SJSA1 (cell line): ENCODE measurements around the gene ZFP36L2. TPM values are rescaled to one million over a fixed set of nuclear protein-coding genes. Genes with fewer than 3 reads are reported as not detected.
A peak's percentile ranks its signal among the peaks of the same experiment; 100 is the strongest.

Experiments used
- DNase-seq, 2 experiments: peaks; one replicate each; pipeline ENCODE4 v3.0.0-alpha.2; 2015 to 2020; ENCODE audit warnings: low spot score in 2 of 2, low read depth in 1 of 2
- H3K27ac ChIP-seq: fragments of 250-450 bp; sonication (Bioruptor Pico); 2 replicates; pipeline ENCODE4 v1.5.1; 2020; ENCODE audit warnings: mild to moderate bottlenecking, moderate library complexity
- H3K27me3 ChIP-seq: fragments of 250-450 bp; sonication (Bioruptor Pico); replicated peaks from 2 replicates; pipeline ENCODE4 v1.5.1; 2020; ENCODE audit warnings: mild to moderate bottlenecking, moderate library complexity
- H3K36me3 ChIP-seq: fragments of 250-450 bp; sonication (Bioruptor Pico); 2 replicates; pipeline ENCODE4 v1.5.1; 2020; ENCODE audit warnings: mild to moderate bottlenecking
- H3K4me1 ChIP-seq: fragments of 250-450 bp; sonication (Bioruptor Pico); replicated peaks from 2 replicates; pipeline ENCODE4 v1.6.1; 2021; ENCODE audit warnings: mild to moderate bottlenecking
- H3K4me3 ChIP-seq: fragments of 250-450 bp; sonication (Bioruptor Pico); 2 replicates; pipeline ENCODE4 v1.5.1; 2020; ENCODE audit warnings: mild to moderate bottlenecking
- H3K9me3 ChIP-seq: fragments of 250-450 bp; sonication (Bioruptor Pico); replicated peaks from 2 replicates; pipeline ENCODE4 v1.5.1; 2020; ENCODE audit warnings: mild to moderate bottlenecking
- total RNA-seq: library from RNA; depleted of rRNA; stranded (reverse); fragments of >200 nt; shearing (Covaris generic); gene quantifications from 2 replicates; pipeline ENCODE4 v1.2.3, GENCODE V29; 2014

Gene ZFP36L2
- total RNA-seq, 1 experiment from 2014 or later: 4.0 TPM

- Histone ChIP-seq H3K27ac (no peak overlapping the region), H3K9me3 (no peaks in the 10 kb centered on the region), H3K4me1 (peaks cover 14% of the 10 kb centered on the region), H3K27me3 (no peaks in the 10 kb centered on the region), H3K4me3 (no peak overlapping the region), H3K36me3 (no peaks in the 10 kb centered on the region)
- no peak for DNase-seq
These were observed 36.5 kb upstream of the ZFP36L2 start for GRCh38 chr2:43262951-43263350.

DNA sequence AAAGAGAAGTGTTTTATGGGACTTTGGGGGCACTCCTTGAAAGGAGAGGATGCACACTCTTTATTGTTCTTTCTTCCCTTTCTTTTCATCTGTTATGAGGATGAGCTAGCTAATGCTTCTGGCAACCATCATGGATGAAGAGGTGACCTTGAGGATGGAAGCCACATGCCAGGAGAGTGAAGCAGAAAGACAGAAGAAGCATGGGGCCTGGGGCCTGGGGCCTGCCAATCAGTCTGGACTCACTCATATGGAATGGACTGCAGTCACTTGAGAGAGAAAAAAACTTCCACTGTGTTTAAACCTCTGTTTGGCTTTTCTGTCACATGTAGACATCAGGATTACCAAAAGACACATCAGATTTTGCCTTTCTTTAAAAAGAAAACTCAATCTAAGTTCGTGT lies 35.8 kb upstream of the ZFP36L2 start:
- H3K27me3 ChIP-seq: no peaks in the 10 kb centered on the region
- H3K4me3 ChIP-seq: no peak overlapping the region
- DNase-seq: no peak
- H3K9me3 ChIP-seq: no peaks in the 10 kb centered on the region
- H3K36me3 ChIP-seq: no peaks in the 10 kb centered on the region
- peaks cover 14% of the 10 kb centered on the region for H3K4me1 ChIP-seq
- H3K27ac ChIP-seq: no peak overlapping the region

GRCh38 chr2:43259512-43259911 lies 33.1 kb upstream of the ZFP36L2 start:
- no peaks in the 10 kb centered on the region for H3K36me3 ChIP-seq
- no peaks in the 10 kb centered on the region for H3K9me3 ChIP-seq
- H3K27me3 ChIP-seq: no peaks in the 10 kb centered on the region
- DNase-seq: no peak
- peaks cover 15% of the 10 kb centered on the region for H3K4me1 ChIP-seq
- H3K4me3 ChIP-seq: no peak overlapping the region
- no peak overlapping the region for H3K27ac ChIP-seq

DNA sequence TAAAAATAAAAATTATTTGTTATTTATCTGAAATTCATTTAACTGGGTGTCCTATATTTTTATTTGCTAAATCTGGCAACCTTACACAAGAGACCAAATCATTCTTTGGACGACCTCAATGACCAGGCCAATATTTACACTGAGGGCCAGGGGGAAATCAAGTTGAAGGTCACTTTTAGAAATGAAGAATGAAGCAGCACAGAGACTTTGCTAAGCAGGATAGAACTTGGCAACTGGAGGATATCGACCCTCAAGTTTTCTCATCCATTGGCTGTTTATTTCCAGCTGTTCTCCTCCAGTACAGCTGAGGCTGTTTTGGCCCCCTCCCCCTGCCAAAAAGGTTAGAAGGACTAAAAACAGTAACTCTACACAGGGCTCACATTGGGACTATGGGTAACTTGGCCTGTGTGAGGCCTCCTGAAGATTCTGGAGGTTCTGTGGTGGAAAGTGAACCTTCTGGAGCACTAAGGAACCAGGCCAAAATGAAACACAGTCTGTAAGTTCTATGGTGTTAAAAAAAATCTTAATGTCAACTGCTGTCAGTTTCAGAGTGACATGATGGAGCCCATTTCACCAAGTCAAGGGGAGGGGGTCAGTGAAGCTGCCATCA lies 32.2 kb upstream of the ZFP36L2 start:
- Histone ChIP-seq H3K9me3 (no peaks in the 10 kb centered on the region), H3K4me3 (no peak overlapping the region), H3K36me3 (no peaks in the 10 kb centered on the region), H3K4me1 (peaks cover 17% of the 10 kb centered on the region), H3K27me3 (no peaks in the 10 kb centered on the region), H3K27ac (no peak overlapping the region)
- DNase-seq: no peak

DNA sequence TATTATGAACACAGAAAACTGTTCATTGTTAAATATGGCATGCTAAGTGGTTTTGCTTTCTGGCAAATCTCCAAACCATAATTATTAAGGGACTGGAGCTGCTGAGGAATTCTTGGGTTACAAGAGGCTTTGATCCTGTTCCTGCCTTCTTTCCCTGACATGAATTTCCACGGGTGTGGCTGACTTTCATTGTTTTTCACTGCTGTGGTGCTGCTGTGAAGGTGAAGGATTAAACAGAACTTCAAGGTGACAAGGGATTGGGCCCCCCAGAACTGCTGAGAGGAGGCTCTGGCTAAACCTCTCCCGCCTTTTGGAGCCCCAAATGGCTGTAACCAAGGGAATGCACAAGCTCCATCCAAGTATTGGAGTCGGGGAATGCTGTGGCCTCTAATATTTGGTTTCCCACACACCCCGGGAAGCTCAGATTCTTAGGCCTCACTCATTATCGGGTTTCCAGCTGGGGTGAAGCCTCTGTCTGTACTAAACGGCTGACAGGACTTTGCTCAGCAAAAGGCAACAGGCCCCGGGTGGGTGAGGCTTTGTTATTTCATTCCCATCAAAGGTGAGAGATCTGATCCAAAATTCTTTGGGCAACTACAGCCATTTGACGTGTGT lies 29.0 kb upstream of the ZFP36L2 start:
- Histone ChIP-seq H3K4me1 (peaks cover 31% of the 10 kb centered on the region), H3K4me3 (no peak overlapping the region), H3K36me3 (no peaks in the 10 kb centered on the region), H3K9me3 (no peaks in the 10 kb centered on the region), H3K27ac (peak overlapping the region; percentile 17; the same call in 1 of the 2 replicates), H3K27me3 (no peaks in the 10 kb centered on the region)
- DNase-seq: peak in 1 of 2 experiments; percentile 63

DNA sequence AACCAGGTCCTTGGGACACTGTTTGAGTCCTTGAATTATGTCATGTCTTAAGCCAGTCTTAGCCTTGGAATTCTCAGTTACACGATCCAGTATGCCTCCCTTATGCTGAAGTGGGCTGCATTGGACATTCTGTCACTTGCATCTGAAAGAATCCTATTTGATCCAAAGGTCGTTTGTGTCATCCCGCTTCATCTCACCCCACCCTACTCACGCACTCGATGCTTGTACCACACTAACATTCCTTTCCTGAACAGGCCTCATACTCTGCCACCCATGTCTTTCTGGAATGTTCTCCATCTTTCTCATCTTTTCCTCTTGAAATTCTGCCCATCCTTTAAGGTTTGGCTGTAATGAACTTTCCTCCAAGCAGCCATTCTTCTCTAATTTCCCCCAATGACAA lies 27.9 kb upstream of the ZFP36L2 start:
- Histone ChIP-seq H3K27me3 (no peaks in the 10 kb centered on the region), H3K9me3 (no peaks in the 10 kb centered on the region), H3K36me3 (no peaks in the 10 kb centered on the region), H3K4me1 (peaks cover 31% of the 10 kb centered on the region), H3K27ac (no peak overlapping the region), H3K4me3 (no peak overlapping the region)
- DNase-seq: no peak

DNA sequence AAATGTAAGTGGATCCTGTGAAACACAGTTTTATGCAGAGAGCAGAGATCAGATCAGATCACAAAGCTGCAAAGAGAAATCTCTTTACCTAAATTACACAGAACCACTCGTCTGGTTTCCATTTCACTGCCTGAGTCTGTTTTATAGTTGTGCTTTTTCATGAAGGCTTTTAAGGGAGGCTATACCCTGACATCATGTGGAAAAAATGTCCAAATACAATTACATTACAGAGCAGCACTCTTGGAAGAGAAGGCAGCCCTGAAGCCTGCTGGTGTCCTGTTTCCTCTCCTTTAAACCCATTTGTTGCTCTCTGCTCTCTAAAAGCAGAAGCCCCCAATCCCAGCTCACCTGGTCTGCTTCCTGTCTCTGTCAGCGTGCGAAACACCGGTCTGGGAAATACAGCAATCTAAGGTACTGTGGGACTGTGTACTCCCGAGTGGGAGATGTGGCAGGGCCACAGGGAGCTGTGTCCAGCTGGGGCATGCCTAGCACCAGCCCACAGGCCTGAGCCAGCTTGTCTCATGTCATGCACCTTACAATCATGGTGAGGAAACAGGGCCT lies 24.8 kb upstream of the ZFP36L2 start:
- Histone ChIP-seq H3K9me3 (no peaks in the 10 kb centered on the region), H3K27me3 (no peaks in the 10 kb centered on the region), H3K4me1 (peaks cover 31% of the 10 kb centered on the region), H3K4me3 (no peak overlapping the region), H3K36me3 (no peaks in the 10 kb centered on the region), H3K27ac (peak overlapping the region; percentile 24; the same call in 1 of the 2 replicates)
- peak in 1 of 2 experiments; percentile 59 for DNase-seq

GRCh38 chr2:43250015-43250414 lies 23.6 kb upstream of the ZFP36L2 start:
- Histone ChIP-seq H3K4me3 (no peak overlapping the region), H3K9me3 (no peaks in the 10 kb centered on the region), H3K4me1 (peaks cover 21% of the 10 kb centered on the region), H3K27me3 (no peaks in the 10 kb centered on the region), H3K27ac (no peak overlapping the region), H3K36me3 (no peaks in the 10 kb centered on the region)
- DNase-seq: no peak

DNA sequence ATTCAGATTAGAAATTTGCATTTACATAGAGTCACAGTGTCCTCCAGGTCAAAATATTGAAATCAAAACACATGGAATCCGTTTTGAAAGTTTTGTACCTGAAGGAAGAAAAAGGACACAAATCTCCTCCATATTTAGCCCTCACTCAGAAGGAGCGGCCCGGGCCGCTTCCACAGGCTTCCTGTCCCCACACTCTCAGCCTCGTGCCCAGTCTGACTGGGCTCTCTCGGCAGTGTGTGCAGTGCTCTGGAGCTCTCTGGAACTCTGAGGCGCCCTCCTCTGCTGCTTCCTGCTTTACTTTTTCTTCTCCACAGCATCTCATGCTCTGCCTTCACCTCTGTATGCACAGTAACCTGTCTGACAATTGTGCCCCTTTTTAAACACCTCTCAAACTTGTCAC lies 22.2 kb upstream of the ZFP36L2 start:
- Histone ChIP-seq H3K27ac (no peak overlapping the region), H3K9me3 (no peaks in the 10 kb centered on the region), H3K36me3 (0 out of 2 replicates have a peak, but pooled peaks cover 8% of the 10 kb centered on the region), H3K4me1 (peaks cover 15% of the 10 kb centered on the region), H3K4me3 (no peak overlapping the region), H3K27me3 (no peaks in the 10 kb centered on the region)
- no peak for DNase-seq

- no peak overlapping the region for H3K27ac ChIP-seq
- H3K4me3 ChIP-seq: no peak overlapping the region
- no peak for DNase-seq
- H3K36me3 ChIP-seq: 0 out of 2 replicates have a peak, but pooled peaks cover 8% of the 10 kb centered on the region
- H3K9me3 ChIP-seq: no peaks in the 10 kb centered on the region
- peaks cover 10% of the 10 kb centered on the region for H3K4me1 ChIP-seq
- H3K27me3 ChIP-seq: no peaks in the 10 kb centered on the region
These were observed 20.2 kb upstream of the ZFP36L2 start for GRCh38 chr2:43246641-43247040.

- Histone ChIP-seq H3K27me3 (no peaks in the 10 kb centered on the region), H3K36me3 (0 out of 2 replicates have a peak, but pooled peaks cover 8% of the 10 kb centered on the region), H3K9me3 (no peaks in the 10 kb centered on the region), H3K4me3 (no peak overlapping the region), H3K4me1 (no peaks in the 10 kb centered on the region), H3K27ac (no peak overlapping the region)
- no peak for DNase-seq
These were observed 15.2 kb upstream of the ZFP36L2 start for GRCh38 chr2:43241558-43241957.

- Histone ChIP-seq H3K9me3 (no peaks in the 10 kb centered on the region), H3K4me3 (no peak overlapping the region), H3K27me3 (no peaks in the 10 kb centered on the region), H3K36me3 (0 out of 2 replicates have a peak, but pooled peaks cover 8% of the 10 kb centered on the region), H3K27ac (no peak overlapping the region), H3K4me1 (no peaks in the 10 kb centered on the region)
- DNase-seq: no peak
These were observed 14.4 kb upstream of the ZFP36L2 start for GRCh38 chr2:43240766-43241150.

GRCh38 chr2:43239981-43240765 lies 13.8 kb upstream of the ZFP36L2 start:
- H3K4me1 ChIP-seq: no peaks in the 10 kb centered on the region
- H3K4me3 ChIP-seq: no peak overlapping the region
- no peak overlapping the region for H3K27ac ChIP-seq
- H3K9me3 ChIP-seq: no peaks in the 10 kb centered on the region
- H3K27me3 ChIP-seq: no peaks in the 10 kb centered on the region
- DNase-seq: no peak
- H3K36me3 ChIP-seq: 0 out of 2 replicates have a peak, but pooled peaks cover 8% of the 10 kb centered on the region

GRCh38 chr2:43238813-43239212 lies 12.4 kb upstream of the ZFP36L2 start:
- H3K27ac ChIP-seq: no peak overlapping the region
- DNase-seq: no peak
- H3K36me3 ChIP-seq: no peaks in the 10 kb centered on the region
- no peaks in the 10 kb centered on the region for H3K4me1 ChIP-seq
- H3K4me3 ChIP-seq: no peak overlapping the region
- no peaks in the 10 kb centered on the region for H3K9me3 ChIP-seq
- no peaks in the 10 kb centered on the region for H3K27me3 ChIP-seq
